T follicular helper cell (primary cell): ENCODE data around the gene AIFM3.
"Not testable (repeated sequence)": the region's sequence is repeated elsewhere in the genome, so short reads cannot be mapped to it uniquely, and the experiment has no call there.

Experiments used
- DNase-seq: peaks from one replicate; pipeline ENCODE4 v3.0.0-alpha.2; 2020; ENCODE audit warnings: low read depth

AIFM3 gene

GRCh38 chr22:20959578-20960461, 7.2 kb upstream of the AIFM3 start:
- DNase-seq, result no peak

GRCh38 chr22:20960609-20961008, 6.4 kb upstream of the AIFM3 start:
- DNase-seq, result no peak

GRCh38 chr22:20962491-20962945, 4.5 kb upstream of the AIFM3 start:
- DNase-seq, result no peak

GRCh38 chr22:20963201-20964052, 3.6 kb upstream of the AIFM3 start:
- no peak for DNase-seq

GRCh38 chr22:20964090-20964798, 2.8 kb upstream of the AIFM3 start:
- DNase-seq, result no peak

GRCh38 chr22:20964799-20965103, 2.3 kb upstream of the AIFM3 start:
- no peak for DNase-seq

GRCh38 chr22:20965104-20965887, 1.8 kb upstream of the AIFM3 start:
- no peak for DNase-seq

- no peak for DNase-seq
Observed at GRCh38 chr22:20965888-20966855, 883 bp upstream of the AIFM3 start.

- DNase-seq, result no peak
Observed at GRCh38 chr22:20967697-20968211, 699 bp downstream of the AIFM3 start.

GRCh38 chr22:20968281-20968977, 1.4 kb downstream of the AIFM3 start:
- no peak for DNase-seq

GRCh38 chr22:20970939-20971657, 4.0 kb downstream of the AIFM3 start:
- DNase-seq, result no peak

- DNase-seq, result not testable (repeated sequence)
Observed at GRCh38 chr22:20972014-20972694, 5.1 kb downstream of the AIFM3 start.

GRCh38 chr22:20972933-20973577, 6.0 kb downstream of the AIFM3 start:
- no peak for DNase-seq

- no peak for DNase-seq
Observed at GRCh38 chr22:20973634-20974286, 6.7 kb downstream of the AIFM3 start.

GRCh38 chr22:20974336-20974955, 7.4 kb downstream of the AIFM3 start:
- no peak for DNase-seq

- no peak for DNase-seq
Observed at GRCh38 chr22:20975541-20976290, 8.7 kb downstream of the AIFM3 start.
